HT-29 (cell line): Measurements from ENCODE around the gene EEPD1. TPM values are rescaled to one million over a fixed set of nuclear protein-coding genes. Genes with fewer than 3 reads are reported as not detected.
"Not testable (repeated sequence)": the region's sequence is repeated elsewhere in the genome, so short reads cannot be mapped to it uniquely, and the experiment has no call there.

Experiments used
- DNase-seq: peaks from one replicate; pipeline ENCODE4 v3.0.0-alpha.2; 2015; ENCODE audit warnings: low spot score
- total RNA-seq: library from RNA; depleted of rRNA; stranded (reverse); fragments of >200 nt; shearing (Covaris generic); gene quantifications from 2 replicates; pipeline ENCODE4 v1.2.3, GENCODE V29; 2014; rRNA removed

EEPD1 gene
- 44.7 and 44.9 TPM in 2 replicates for total RNA-seq

DNA sequence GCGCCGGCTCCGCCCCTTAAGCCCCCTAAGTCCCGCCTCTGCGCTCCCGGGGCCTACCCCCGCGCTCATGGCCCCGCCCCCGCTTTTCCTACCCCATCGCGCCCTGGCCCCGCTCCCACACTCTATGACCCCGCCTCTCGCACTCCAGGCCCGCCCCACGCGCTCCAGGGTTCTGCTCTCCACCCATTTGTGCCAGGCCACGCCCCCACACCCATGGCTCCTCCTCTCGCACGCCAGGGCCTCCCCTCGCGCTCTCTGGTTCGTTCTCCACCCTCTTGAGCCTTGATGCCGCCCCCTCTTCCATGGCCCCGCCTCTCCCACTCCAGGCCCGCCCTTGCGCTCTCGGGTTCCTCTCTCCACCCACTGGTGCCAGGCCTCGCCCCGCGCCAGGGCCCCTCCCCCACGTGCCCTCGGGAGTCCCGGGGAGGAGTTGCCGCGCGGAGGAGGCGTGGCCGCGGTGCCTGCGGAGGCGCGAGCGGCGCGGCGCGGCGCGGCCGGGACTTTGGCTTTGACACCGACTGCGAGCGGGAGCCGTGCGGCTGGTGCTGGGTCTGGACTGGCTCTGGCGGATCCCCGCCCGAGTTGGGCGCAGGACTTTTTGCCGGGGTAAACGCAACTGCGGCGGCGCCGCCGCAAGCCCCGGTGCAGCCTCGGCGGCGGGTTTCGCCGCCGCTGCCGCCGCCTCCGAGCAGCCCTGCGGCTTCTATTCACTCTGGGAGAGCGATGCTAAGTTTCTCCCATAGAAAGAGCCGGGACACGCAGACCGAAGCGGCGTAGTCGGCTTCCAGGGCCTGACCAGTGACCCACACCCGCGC, at the start of gene EEPD1:
TSS of gene EEPD1 (plus strand) at position 499 of the 815 bp plus-strand sequence. CDS start 1,071 bp downstream, outside the sequence.
- peak; percentile 100 for DNase-seq

DNA sequence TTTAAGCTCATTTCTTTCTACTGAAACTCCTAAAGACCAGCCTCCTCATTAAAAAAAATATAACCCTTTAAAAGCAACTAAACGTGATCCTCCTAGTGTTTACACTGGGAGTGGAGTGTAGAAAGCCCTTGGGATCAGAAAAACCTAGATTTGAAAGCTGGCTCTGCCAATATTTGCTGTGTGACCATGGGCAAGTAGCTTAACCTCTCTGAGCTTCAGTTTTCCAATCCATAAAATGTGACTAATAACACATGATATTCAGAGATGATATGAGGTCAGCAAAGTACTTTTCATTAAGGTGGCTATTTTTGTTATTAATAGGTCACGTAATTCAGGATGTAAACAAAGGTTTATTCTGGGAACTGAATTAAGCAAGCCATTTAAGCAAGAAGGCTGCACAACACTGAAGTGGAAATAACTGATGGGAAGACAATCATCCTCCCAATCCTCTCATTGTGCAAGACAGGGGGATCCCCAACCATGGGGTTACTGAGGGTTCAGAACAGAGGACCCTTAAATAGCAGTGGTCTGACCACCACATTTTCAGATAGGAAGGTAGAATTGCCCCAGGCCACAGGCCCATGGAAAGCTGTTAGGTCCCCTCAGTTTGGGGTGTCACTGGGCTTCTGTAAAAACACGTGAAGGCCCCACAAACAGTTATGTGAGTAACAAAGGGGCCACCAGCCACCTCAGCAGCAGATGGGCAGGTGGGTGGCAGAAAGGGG, 49.1 kb upstream of the EEPD1 start:
- no peak for DNase-seq

DNA sequence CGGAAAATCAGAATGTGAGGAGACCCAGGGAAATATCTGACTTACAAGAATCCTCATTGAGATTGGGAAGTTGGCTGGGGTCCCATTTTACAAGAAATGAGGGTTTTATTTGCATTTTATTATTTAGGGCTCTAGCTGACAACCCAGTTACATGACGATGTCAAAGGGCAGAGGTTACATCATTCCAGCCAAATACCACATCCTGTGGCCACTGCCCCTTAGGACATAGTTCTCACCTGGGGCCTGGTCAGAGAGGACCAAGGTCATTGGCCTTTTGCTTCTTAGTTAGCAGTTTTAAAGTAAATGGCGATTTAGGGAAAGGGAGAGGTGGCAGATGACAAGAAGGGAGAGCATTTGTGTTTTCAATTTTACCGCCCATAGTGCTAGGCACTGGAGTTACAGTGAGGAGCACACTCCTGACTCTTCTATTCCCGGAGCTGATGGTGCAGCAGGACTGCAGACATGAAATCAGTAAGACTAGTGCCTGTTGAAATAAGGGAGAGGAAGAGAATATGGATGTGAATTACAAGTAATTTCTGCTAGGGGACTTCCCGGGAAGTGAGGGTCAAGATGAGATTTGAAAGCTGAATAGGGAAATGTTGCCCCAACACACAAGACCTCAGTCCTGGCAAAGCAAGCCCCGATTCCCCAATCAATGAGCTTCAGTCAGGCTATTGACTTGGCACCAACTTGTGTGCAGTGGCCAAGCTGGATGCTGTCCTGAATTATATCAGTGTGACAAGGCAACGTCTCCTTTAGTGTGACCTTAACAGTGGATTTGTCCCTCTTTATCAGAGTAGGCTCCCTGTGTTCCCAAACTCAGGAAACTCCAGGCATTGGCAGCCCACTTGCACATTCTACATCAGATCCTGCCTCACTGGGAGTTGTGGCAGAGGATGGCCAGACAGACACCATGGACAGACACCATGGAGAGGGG, 45.8 kb upstream of the EEPD1 start:
- not testable (repeated sequence) for DNase-seq

DNA sequence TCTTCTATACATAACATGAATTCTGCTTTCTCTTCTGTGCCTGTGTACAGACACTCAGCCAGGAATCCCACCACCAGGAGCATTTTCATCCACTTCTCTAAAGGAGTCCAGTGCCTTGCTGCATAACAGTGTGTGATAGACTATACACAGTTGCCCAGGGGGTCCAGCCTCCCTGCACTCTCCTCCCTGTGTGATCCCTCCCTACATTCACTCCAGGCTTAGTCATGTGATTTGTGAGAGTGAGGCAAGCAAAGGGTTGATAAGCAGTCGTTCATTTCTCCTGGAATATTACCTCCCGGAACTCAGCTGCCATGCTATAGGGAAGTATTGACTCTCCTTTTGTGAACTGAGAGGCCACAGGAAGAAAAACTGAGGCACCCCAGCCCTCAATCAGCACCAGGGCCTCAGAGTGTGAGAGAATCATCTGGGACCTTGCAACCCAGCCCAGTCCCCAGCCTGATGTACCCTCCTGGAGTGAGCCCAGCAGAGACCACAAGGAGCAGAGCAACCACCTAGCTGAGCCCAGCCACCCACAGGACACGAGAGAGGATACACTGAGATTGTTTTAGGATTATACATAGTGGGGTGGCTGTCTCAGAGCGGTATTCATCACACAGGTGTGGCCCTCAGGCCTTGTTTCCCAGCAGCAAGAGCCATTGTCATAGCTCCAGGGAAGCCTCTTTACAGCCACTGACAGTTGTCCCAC, 45.0 kb upstream of the EEPD1 start:
- no peak for DNase-seq

DNA sequence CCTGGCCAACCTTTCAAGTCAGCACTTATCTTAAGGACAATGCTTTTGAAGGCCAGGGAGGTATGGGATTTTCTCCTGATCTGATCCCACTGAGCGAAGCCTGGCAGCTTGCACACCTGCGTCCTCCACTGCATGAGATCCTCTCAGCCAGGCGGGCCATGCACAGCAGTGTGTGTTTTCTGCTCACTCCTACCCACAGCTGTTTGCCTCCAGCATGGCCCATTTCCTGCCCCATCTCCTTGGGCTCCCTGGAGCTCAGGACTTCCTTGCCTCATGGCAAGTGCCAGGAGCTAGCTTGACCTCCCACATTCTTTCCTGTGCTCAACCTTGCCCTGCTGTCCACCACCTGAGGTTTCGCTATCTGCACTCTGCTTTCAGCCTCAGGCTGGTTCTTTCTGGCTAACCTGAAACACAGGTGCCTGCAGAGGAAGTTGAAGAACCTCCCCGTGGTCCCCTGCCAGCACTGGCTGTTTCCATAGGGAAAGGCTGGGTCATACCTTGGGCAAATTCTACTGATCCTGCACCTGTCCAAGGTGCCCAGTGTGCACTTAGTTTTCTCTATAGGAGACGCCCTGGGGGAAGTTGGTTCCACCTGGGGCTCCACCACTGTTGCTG, 43.9 kb upstream of the EEPD1 start:
- DNase-seq, result no peak

DNA sequence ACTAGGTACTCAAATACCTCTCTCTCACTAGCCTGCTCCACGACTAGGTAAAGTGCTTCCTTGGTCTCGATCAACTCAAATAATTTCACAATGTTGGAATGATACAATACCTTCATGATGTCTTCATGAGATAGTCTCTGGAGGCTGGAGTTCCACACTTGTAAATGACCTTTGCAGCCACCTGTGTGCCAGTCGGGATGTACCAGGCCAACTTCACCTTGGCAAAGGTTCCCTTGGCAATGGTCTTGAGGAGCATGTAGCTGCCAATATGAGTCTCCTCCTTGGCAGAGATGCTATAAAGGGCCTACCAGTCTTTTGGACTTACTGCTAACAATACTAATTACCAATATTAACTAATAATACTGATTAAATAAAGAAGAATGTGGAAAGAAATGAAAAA, 42.5 kb upstream of the EEPD1 start:
- no peak for DNase-seq

DNA sequence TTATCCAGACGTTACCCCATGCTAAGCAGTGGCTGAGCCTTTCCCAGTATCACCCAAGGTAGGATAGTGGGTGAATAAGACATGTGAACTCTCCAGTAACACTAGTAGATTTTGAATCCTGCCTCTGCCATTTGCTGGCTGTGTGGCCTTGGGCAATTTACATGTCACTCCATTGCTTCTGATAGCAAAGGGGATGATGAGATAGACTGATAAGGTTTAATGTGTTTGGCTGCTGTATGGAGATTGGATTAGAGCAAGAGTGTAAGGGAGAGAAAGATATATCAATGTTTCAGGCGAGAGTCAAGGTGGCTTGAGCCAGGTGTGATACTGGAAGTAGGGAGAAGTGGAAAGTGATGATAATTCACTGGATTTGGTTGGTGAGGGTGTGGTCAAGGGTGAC, 40.1 kb upstream of the EEPD1 start:
- no peak for DNase-seq

DNA sequence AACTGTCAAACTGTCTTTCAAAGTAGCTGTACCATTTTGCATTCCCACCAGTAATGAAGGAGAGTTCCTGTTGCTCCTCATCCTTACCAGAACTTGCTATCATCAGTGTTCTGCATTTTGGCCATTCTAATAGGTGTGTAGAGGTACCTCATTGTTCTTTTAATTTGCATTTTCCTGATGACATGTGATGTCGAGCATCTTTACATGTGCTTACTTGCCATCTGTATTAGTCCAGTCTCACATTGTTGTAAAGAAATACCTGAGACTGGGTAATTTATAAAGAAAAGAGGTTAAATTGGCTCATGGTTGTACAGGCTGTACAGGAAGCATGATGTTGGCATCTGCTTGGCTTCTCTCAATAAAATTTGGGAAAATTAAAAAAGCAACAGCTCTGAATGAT, 38.7 kb upstream of the EEPD1 start:
- no peak for DNase-seq

DNA sequence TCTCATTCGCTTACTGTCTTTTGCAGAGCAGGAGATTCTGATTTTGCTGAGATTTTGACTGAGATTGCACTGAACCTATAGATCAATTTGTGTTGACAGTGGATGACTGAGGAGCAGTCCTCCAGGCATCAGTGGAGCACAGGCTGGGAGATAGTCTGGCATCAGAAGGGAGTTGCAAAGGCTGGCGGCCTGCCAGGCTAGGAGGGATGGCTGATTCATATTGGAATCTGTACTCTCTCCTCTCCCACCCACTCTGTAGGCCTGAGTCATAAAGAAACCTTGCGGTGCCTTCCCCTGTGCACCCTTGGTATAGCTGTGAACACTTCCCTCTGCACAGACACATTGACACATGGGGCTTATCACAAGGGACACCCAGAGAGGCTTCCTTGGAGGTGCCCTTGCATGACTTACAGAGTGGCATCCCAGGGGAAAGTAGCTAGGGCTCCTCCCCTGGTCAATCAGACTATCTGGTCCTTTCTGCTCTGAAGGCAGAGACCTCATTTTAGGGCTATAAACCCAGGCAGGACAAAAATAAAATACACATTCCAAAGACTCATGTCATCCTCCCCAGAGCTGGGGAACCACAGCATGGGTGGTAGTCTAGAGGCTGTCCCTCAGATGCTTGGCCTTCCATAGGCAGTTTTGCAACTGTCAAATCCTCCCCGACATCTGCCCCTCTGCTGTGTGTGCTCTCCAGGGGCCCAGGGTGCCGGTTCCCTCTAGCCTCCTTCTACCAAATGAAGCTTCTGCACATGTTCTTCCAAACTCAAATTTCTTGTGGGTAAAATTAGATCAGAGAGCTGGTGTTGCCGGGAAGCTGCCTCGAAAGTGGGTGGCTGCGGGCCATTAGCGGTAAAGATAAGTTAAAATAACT, 37.4 kb upstream of the EEPD1 start:
- peak; percentile 97 for DNase-seq

DNA sequence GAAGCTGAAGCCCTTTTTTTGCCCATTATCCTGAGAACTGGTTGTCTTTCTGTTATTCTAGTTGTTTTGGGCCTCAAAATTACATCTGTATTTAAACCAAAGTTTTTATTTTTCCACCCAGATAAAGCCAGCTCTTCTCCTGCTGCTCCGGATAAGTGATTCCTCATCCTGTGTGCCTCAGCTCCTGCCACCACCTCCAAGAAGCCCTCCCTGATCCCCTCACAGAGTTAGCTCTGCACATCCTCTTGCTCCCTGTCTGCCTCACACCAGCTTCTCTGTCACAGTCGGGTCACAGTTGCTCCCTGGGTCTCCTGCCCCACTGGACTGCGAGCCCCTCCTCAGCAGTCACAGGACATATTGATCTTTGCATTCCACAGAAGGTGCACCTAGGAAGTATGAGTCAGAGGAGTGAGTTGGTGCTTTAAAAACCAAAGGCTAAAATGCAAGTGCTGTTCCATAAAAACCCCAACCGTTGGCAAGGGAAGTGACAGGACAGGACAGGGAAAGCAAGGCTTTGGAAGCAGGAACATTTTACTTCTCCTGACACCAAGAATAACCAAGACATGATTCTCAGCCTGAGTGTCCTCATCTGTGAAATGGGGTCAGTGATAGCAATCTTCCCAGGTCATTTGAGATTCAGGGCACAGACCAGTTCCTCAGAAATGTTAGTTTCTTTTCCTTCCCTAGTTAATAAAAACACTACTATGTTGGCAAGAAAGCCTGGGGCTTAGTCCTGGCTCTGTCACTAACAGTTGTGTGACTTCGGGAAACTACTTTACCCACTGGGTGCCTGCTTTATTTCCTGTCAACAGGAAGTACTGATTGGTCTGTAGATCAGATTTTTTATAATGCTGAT, 36.5 kb upstream of the EEPD1 start:
- peak; percentile 71 for DNase-seq

DNA sequence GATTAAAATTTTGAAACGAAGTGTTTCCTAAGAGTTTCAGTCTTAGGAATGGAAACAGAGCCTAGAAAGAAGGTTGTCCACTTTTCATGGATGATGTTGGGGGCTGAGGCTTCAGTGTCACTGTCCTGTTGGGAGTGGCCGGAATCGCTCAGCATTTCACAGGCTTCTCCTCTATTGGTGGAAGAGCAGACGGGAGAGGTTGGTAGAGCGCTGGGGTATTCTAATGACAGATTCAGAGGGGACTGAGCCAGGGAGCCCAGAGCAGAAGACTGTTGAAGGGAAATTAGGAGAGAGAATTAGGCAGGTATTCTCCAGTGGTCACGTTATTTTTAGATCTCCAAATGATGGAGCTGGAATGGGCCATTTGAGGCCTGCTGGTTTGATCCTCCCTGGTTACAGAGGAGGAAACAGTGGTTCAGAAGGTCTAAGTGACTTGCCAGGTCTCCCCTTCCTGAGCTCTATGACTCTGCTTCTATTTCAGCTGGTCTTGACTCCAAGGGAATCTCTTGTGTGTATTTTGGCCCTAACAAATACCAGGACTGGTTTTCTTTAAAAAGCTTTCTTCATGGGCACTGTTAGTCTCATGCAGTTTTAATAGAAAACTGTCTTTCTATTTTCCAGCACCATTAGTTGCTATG, 35.7 kb upstream of the EEPD1 start:
- no peak for DNase-seq

DNA sequence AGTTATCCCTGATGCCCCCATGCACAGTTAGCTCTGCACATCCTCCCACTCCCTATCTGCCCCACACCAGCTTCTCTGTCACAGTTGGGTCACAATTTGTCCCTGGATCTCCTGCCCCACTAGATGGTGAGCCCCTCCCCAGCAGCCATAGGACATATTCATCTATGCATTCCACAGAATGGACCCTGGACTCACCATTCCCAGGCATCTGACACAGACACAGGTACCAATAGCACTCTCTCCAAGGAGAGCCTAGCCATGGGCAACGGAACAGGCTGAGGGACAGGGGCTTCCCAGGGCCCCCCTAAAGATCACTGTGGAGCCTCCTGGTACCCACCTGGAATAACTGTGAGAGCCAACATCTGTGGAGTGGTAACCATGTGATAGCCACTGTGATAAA, 34.7 kb upstream of the EEPD1 start:
- no peak for DNase-seq

DNA sequence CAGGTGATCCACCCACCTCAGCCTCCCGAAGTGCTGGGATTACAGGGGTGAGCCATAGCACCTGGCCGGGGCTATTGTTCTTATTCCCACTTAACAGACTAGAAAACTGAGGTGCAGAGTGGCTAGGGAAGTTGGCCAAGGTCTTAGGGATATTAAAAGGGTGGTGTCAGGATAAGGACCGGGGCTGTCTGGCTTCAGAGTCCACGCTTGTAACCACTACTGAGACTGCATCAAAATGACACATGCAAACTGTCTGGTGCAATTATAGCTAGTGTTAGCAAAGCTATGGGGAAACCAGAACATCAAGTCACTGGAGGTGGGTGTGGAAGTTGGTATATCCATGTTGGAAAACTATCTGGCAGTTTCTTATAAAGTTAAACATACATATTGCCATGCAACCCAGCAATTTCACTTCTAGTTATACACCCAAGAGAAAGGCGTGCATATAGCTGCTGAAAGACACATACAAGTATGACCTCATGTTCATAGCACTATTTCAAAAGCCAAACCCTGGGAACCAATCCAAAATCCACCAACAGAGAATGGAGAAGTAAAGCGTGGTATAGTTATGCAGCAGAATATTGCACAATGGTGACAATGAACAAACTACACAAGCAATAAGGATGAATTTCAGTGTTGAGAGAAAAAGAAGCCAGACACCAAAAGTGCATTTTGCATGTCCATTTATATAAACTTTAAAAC, 33.9 kb upstream of the EEPD1 start:
- DNase-seq, result no peak

DNA sequence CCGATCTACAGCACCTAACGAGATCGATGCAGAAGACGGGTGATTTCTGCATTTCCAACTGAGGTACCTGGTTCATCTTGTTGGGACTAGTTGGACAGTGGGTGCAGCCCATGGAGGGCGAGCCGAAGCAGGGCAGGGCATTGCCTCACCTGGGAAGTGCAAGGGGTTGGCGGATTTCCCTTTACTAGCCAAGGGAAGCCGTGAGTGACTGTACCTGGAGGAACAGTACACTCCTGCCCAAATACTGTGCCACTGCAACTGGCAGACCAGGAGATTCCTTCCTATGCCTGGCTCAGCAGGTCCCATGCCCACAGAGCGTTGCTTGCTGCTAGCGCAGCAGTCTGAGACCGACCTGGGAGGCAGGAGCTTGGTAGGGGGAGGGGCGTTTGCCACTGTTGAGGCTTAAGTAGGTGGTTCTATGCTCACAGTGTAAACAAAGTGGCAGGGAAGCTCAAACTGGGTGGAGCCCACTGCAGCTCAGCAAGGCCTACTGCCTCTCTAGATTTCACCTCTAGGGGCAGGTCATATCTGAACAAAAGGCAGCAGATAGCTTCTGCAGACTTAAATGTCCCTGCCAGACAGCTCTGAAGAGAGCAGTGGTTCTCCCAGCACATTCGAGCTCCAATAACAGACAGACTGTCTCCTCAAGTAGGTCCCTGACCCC, 32.9 kb upstream of the EEPD1 start:
- peak; percentile 23 for DNase-seq

DNA sequence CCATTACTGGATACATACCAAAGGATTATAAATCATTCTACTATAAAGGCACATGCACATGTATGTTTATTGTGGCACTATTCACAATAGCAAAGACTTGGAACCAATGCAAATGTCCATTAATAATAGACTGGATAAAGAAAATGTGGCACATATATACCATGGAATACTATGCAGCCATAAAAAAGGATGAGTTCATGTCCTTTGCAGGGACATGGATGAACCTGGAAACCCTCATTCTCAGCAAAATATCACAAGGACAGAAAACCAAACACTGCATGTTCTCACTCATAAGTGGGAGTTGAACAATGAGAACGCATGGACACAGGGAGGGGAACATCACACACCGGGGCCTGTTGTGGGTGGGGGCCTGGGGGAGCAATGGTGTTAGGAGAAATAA, 27.4 kb upstream of the EEPD1 start:
- not testable (repeated sequence) for DNase-seq

DNA sequence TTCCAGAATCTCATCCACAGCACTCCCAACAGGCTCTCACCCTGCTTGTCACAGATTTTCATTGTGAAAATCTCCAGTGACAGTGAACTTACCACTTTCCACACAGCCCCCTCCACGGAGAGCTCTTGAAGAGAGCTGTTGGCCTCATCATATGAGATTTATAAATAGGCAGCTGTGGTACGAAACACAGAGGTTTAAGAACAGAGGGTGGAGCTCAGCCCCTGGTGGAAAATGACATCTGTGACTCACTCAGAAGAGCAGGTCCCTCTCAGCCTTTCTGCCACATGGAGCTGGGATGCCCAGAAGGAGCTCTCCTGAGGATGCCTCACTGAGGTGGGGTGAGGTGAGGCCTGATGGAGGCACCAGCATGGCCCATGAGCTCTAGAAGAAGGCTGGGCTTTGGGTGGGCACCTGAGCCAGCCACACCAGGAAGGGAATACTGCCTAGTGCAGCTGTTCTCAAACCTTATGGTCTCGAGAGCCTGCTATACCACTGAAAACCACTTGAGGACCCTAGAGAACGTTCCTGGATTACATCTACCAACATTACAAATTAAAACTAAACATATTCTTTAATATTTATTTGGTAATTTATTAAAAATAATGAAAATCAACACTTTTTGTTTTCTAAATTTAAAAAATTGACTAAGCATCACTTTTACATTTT, 25.8 kb upstream of the EEPD1 start:
- peak; percentile 36 for DNase-seq
